MCF 10A (cell line): ENCODE results near the gene DNLZ. TPM values are rescaled to one million over a fixed set of nuclear protein-coding genes. Genes with fewer than 3 reads are reported as not detected.
"Not testable (repeated sequence)": the region's sequence is repeated elsewhere in the genome, so short reads cannot be mapped to it uniquely, and the experiment has no call there.

Experiments
- BruUV-seq: library from RNA; stranded (reverse); fragments of 400-500 nt; replicated peaks from 2 replicates; lab custom pipeline; 2021; lab: Mats Ljungman, UMichigan
- CTCF ChIA-PET: fragments of 300-600 bp; sonication (Branson Sonifier 250); formaldehyde crosslinking; extraction: SDS; loops from one replicate; lab custom pipeline; 2021; ENCODE audit warnings: antibody characterized with exemption, inconsistent platforms; lab: Yijun Ruan, JAX
- POLR2A ChIA-PET: fragments of 300-600, 350-650 bp; sonication (Branson Sonifier 250); formaldehyde crosslinking; extraction: SDS; loops from one replicate; lab custom pipeline; 2020; ENCODE audit warnings: antibody characterized with exemption, inconsistent platforms; lab: Yijun Ruan, JAX
- DNase-seq: peaks from one replicate; pipeline ENCODE4 v3.0.0-alpha.2; 2018; ENCODE audit not compliant: unreplicated experiment
- H3K27ac Mint-ChIP-seq: one replicate; pipeline ENCODE4 v1.8.0; 2022; ENCODE audit warnings: mild to moderate bottlenecking, low read depth, mixed read lengths; ENCODE audit not compliant: unreplicated experiment
- H3K27me3 Mint-ChIP-seq: one replicate; pipeline ENCODE4 v1.8.0; 2022; ENCODE audit warnings: mixed read lengths; ENCODE audit not compliant: insufficient read depth, unreplicated experiment
- H3K36me3 Mint-ChIP-seq: one replicate; pipeline ENCODE4 v1.8.0; 2022; ENCODE audit warnings: mild to moderate bottlenecking, moderate library complexity, mixed read lengths; ENCODE audit not compliant: insufficient read depth, unreplicated experiment
- H3K4me1 Mint-ChIP-seq: one replicate; pipeline ENCODE4 v1.8.0; 2022; ENCODE audit warnings: mixed read lengths; ENCODE audit not compliant: insufficient read depth, unreplicated experiment
- H3K4me3 Mint-ChIP-seq: one replicate; pipeline ENCODE4 v1.8.0; 2022; ENCODE audit warnings: mild to moderate bottlenecking, moderate library complexity, mixed read lengths; ENCODE audit not compliant: unreplicated experiment
- H3K9me3 Mint-ChIP-seq: one replicate; pipeline ENCODE4 v1.8.0; 2022; ENCODE audit warnings: mixed read lengths; ENCODE audit not compliant: unreplicated experiment
- intact Hi-C: fragments of 100-400 bp; cut with micrococcal nuclease; formaldehyde crosslinking; loops from 2 replicates; pipeline ENCODE4 v1.14.1; 2022
- total RNA-seq: library from RNA; stranded (reverse); gene quantifications from 2 replicates; pipeline ENCODE4 v1.2.3, GENCODE V29; 2022
- TF ChIP-seq, protein P1 (sequence below): fragments of 200-600 bp; IDR thresholded peaks from one replicate; pipeline ENCODE4 v1.8.0; 2022; ENCODE audit warnings: antibody characterized with exemption, mild to moderate bottlenecking; ENCODE audit not compliant: unreplicated experiment

Gene DNLZ
- total RNA-seq, 1 experiment from 2014 or later = 30.5 TPM

DNA sequence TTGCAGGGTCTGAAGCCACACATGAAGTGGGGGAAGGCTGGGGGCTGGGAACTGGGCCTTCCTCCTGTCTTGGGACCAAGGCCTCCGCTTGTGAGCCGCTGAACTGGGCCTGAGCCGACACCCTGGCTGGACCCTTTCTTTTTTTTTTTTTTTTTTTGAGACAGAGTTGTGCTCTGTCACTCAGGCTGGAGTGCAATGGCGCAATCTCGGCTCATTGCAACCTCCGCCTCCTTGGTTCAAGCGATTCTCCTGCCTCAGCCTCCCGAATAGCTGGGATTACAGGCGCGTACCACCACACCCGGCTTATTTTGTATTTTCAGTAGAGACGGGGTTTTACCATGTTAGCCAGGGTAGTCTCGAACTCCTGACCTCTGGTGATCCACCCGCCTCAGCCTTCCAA, 44.3 kb downstream of the DNLZ start:
- H3K36me3 Mint-ChIP-seq, BruUV-seq, DNase-seq, intact Hi-C loops, H3K4me1 Mint-ChIP-seq, POLR2A ChIA-PET, H3K27me3 Mint-ChIP-seq, H3K27ac Mint-ChIP-seq, H3K4me3 Mint-ChIP-seq: not testable (repeated sequence)
- peaks cover 21% of the 10 kb centered on the region for H3K9me3 Mint-ChIP-seq
- CTCF ChIA-PET = interaction anchor here (0.7 to 1.3 kb wide), 2 partner anchors 22 to 164 kb away, joined by 3 to 5 read pairs; no protein-coding TSS in a partner anchor

DNA sequence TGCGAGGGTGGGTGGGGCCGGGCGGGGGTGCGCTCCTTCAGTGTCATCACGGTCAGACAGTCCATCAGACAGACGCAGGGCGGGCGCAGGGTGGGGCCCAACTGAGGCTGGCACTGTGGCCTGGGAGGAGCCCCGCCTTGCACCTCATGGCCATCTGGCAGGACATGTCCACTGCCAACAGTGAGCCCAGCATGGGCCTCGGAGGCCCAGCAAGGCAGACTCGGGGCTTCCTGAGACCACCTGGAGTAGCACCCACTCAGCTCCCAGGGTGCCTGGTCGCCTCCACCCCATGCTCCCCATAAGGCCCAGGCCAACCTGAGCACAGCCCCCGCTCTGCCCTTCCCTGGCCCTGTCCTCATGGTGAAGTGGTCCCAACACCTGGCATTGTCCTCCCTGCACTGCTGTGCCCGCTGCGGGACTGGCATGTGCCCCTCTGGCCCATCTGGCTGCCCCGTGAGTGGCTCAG, 44.7 kb downstream of the DNLZ start:
- no peak overlapping the region for H3K4me3 Mint-ChIP-seq
- intact Hi-C loops = no loop called here
- no peaks in the 10 kb centered on the region for H3K27me3 Mint-ChIP-seq
- no peaks in the 10 kb centered on the region for H3K4me1 Mint-ChIP-seq
- H3K27ac Mint-ChIP-seq = no peak overlapping the region
- TF ChIP-seq, protein P1, sequence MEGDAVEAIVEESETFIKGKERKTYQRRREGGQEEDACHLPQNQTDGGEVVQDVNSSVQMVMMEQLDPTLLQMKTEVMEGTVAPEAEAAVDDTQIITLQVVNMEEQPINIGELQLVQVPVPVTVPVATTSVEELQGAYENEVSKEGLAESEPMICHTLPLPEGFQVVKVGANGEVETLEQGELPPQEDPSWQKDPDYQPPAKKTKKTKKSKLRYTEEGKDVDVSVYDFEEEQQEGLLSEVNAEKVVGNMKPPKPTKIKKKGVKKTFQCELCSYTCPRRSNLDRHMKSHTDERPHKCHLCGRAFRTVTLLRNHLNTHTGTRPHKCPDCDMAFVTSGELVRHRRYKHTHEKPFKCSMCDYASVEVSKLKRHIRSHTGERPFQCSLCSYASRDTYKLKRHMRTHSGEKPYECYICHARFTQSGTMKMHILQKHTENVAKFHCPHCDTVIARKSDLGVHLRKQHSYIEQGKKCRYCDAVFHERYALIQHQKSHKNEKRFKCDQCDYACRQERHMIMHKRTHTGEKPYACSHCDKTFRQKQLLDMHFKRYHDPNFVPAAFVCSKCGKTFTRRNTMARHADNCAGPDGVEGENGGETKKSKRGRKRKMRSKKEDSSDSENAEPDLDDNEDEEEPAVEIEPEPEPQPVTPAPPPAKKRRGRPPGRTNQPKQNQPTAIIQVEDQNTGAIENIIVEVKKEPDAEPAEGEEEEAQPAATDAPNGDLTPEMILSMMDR = no peak
- ChIA-PET POLR2A (interaction anchor here (0.6 kb wide), 1 partner anchor 44 kb away, joined by 3 read pairs; no protein-coding TSS in a partner anchor), CTCF (no interaction called here)
- BruUV-seq = no TSS peak
- H3K36me3 Mint-ChIP-seq = no peaks in the 10 kb centered on the region
- DNase-seq = no peak
- peaks cover 21% of the 10 kb centered on the region for H3K9me3 Mint-ChIP-seq

DNA sequence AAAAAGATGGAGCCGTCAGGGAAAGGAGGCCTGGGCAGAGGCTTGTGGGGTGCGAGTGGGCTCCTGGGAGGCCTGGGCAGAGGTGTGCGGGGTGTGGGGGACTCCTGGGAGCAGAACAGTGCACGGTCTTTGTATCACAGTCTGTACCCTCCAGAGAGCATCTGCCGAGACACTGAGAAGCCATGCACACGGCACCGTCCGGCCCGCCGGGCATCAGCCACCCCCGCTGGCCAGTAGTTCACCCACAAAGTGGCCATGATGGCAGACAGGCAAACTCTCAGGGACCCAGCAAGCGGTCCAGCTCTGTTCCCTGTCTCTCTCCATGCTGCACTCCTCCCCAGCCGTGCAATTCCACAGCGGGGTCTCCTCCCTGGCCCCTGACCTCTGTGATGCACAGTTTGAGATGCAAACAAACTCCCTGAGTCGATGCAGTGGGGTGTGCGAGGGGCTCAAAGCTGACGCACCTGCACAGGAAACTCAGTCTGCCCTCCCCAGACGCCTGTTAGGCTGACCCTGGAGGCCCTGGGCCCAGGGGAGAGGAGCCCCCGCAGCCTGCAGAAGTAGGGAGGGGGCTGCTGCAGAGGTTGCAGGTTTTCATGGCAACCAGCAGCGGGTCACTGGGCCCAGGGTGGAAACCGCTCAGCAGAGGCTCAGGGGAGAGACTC, 45.3 kb downstream of the DNLZ start:
- CTCF ChIA-PET = no interaction called here
- H3K27me3 Mint-ChIP-seq = no peaks in the 10 kb centered on the region
- intact Hi-C loops = no loop called here
- TF ChIP-seq, protein P1 = no peak
- H3K36me3 Mint-ChIP-seq = no peaks in the 10 kb centered on the region
- H3K27ac Mint-ChIP-seq = no peak overlapping the region
- DNase-seq = no peak
- H3K4me3 Mint-ChIP-seq = no peak overlapping the region
- H3K4me1 Mint-ChIP-seq = no peaks in the 10 kb centered on the region
- H3K9me3 Mint-ChIP-seq = peaks cover 21% of the 10 kb centered on the region
- POLR2A ChIA-PET = interaction anchor here (0.6 kb wide), 1 partner anchor 43 kb away, joined by 3 read pairs; no protein-coding TSS in a partner anchor
- no TSS peak for BruUV-seq

DNA sequence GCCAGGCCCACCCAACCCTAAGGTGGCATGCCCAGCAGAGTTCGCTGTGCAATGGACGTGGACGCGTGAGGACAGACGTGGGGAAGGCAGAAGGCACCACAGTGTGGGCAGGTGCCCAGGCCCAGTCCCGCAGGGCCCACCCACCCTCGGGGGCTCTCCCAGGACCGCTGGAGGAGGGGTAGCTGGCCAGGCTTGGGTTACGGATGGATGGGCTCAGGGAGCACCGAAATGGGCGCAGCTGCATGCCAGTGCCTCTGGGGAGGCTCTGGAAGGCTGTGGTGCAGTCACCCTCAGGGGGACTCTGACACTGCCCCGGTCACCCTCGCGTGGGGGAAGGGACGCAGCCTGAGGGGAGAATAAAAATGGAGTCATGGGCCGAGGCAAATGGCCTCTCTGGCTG, 45.8 kb downstream of the DNLZ start:
- H3K27me3 Mint-ChIP-seq = no peaks in the 10 kb centered on the region
- no peak for DNase-seq
- peaks cover 21% of the 10 kb centered on the region for H3K9me3 Mint-ChIP-seq
- TF ChIP-seq, protein P1 = no peak
- H3K27ac Mint-ChIP-seq = no peak overlapping the region
- ChIA-PET POLR2A (no interaction called here), CTCF (no interaction called here)
- intact Hi-C loops = no loop called here
- H3K36me3 Mint-ChIP-seq = no peaks in the 10 kb centered on the region
- BruUV-seq = no TSS peak
- no peak overlapping the region for H3K4me3 Mint-ChIP-seq
- H3K4me1 Mint-ChIP-seq = no peaks in the 10 kb centered on the region
